A549 (cell line): Measurements from ENCODE around the gene MTCL1. TPM values are rescaled to one million over a fixed set of nuclear protein-coding genes. Genes with fewer than 3 reads are reported as not detected.

Experiments used
- ATAC-seq, 2 experiments: fragments of 200-7000 bp in 1 of 2; fragments of >200 bp in 1 of 2; cut with Nextera tagmentation in 1 of 2; cut with Tn5 transposase in 1 of 2; 3 replicates each; pipeline versions ENCODE4 v1.8.0 to v1.9.1; 2018 to 2020; ENCODE audit warnings: mild to moderate bottlenecking in 1 of 2, moderate library complexity in 1 of 2
- CTCF ChIA-PET: fragments of 300-600 bp; sonication (Branson Sonifier 250); formaldehyde crosslinking; extraction: SDS; loops from one replicate; lab custom pipeline; 2021; ENCODE audit warnings: antibody characterized with exemption, inconsistent platforms; lab: Yijun Ruan, JAX
- POLR2A ChIA-PET: fragments of 350-600 bp; formaldehyde crosslinking; extraction: SDS; loops from one replicate; lab custom pipeline; 2021; ENCODE audit warnings: antibody characterized with exemption, inconsistent platforms; lab: Yijun Ruan, JAX
- DNase-seq, 2 experiments: peaks; one replicate each; pipeline versions ENCODE4 v3.0.0 to v3.0.0-alpha.2; 2011 to 2016; ENCODE audit warnings: low read depth in 1 of 2, low spot score in 1 of 2
- FAIRE-seq: peaks from 2 replicates; lab custom pipeline; 2011; peaks lifted over from hg19 to GRCh38; lab: Jason Lieb, UNC
- H3K27ac ChIP-seq, 2 experiments: fragments of >200 bp; sonication (Bioruptor Twin); formaldehyde crosslinking; 3 replicates each; pipeline ENCODE4 v1.5.1; 2016 to 2017
- H3K4me1 ChIP-seq: fragments of >200 bp; sonication (Bioruptor Twin); formaldehyde crosslinking; 3 replicates; pipeline ENCODE4 v1.6.1; 2016
- H3K4me2 ChIP-seq: fragments of >200 bp; sonication (Bioruptor Twin); formaldehyde crosslinking; 3 replicates; pipeline ENCODE4 v1.6.1; 2016
- H3K4me3 ChIP-seq: fragments of >200 bp; sonication (Bioruptor Twin); formaldehyde crosslinking; 3 replicates; pipeline ENCODE4 v1.5.1; 2016
- H3K9me3 ChIP-seq: fragments of >200 bp; sonication (Bioruptor Twin); formaldehyde crosslinking; 3 replicates; pipeline ENCODE4 v1.6.1; 2016
- ATOH8 ChIP-seq: fragments of 250-450 bp; sonication (Bioruptor Pico); IDR thresholded peaks from 2 replicates; pipeline ENCODE4 v1.5.0; 2020; ENCODE audit warnings: low read depth, mild to moderate bottlenecking, moderate library complexity
- BCL3 ChIP-seq: fragments of >200 bp; sonication (Bioruptor Twin); formaldehyde crosslinking; IDR thresholded peaks from 3 replicates; pipeline ENCODE4 v1.6.1; 2016
- BHLHE40 ChIP-seq: IDR thresholded peaks from 2 replicates; pipeline ENCODE4 v1.6.1; 2012; ENCODE audit warnings: low read depth, low read length, inconsistent platforms
- CBX8 ChIP-seq: fragments of 200-600 bp; sonication (generic); IDR thresholded peaks from 2 replicates; pipeline ENCODE4 v1.6.1; 2016
- CEBPB ChIP-seq, 2 experiments: fragments of >200 bp in 1 of 2; sonication (Bioruptor Twin) in 1 of 2; formaldehyde crosslinking in 1 of 2; IDR thresholded peaks; 2 replicates each; pipeline ENCODE4 v1.6.1; 2012 to 2016
- CHD4 ChIP-seq: fragments of 200-600 bp; sonication (generic); IDR thresholded peaks from 2 replicates; pipeline ENCODE4 v1.6.1; 2016; ENCODE audit warnings: antibody characterized with exemption, mild to moderate bottlenecking, borderline replicate concordance
- E2F6 ChIP-seq: IDR thresholded peaks from 2 replicates; pipeline ENCODE4 v1.6.1; 2012; ENCODE audit warnings: low read depth, borderline replicate concordance
- ESRRA ChIP-seq: fragments of 150-350 bp; IDR thresholded peaks from 2 replicates; pipeline ENCODE4 v1.6.1; 2014; ENCODE audit warnings: mild to moderate bottlenecking, low read length, borderline replicate concordance
- FOSB ChIP-seq: fragments of 250-450 bp; sonication (Bioruptor Pico); IDR thresholded peaks from 2 replicates; pipeline ENCODE4 v1.5.0; 2020; ENCODE audit warnings: mild to moderate bottlenecking, moderate library complexity
- FOXS1 ChIP-seq: fragments of 250-450 bp; sonication (Bioruptor Pico); IDR thresholded peaks from 2 replicates; pipeline ENCODE4 v1.5.0; 2020; ENCODE audit warnings: mild to moderate bottlenecking, moderate library complexity
- HDAC2 ChIP-seq: fragments of 200-600 bp; sonication (generic); IDR thresholded peaks from 2 replicates; pipeline ENCODE4 v1.6.1; 2016
- HEYL ChIP-seq: fragments of 250-450 bp; sonication (Bioruptor Pico); IDR thresholded peaks from 2 replicates; pipeline ENCODE4 v1.8.0; 2021; ENCODE audit warnings: mild to moderate bottlenecking, moderate library complexity
- HOXB5 ChIP-seq: fragments of 250-450 bp; sonication (Bioruptor Pico); IDR thresholded peaks from 2 replicates; pipeline ENCODE4 v1.5.0; 2020; ENCODE audit warnings: mild to moderate bottlenecking, moderate library complexity
- JUNB ChIP-seq: fragments of >200 bp; sonication (Bioruptor Twin); formaldehyde crosslinking; IDR thresholded peaks from 2 replicates; pipeline ENCODE4 v1.6.1; 2016
- KDM5A ChIP-seq: fragments of 200-600 bp; sonication (generic); IDR thresholded peaks from 2 replicates; pipeline ENCODE4 v1.6.1; 2016; ENCODE audit warnings: antibody characterized with exemption, mild to moderate bottlenecking
- MAX ChIP-seq: IDR thresholded peaks from 2 replicates; pipeline ENCODE4 v1.6.1; 2012
- NFE2L2 ChIP-seq: fragments of 150-350 bp; conservative IDR thresholded peaks from 2 replicates; pipeline ENCODE4 v1.6.1; 2014; ENCODE audit warnings: low read length
- NR3C1 ChIP-seq: fragments of >200 bp; sonication (Bioruptor Twin); formaldehyde crosslinking; IDR thresholded peaks from 3 replicates; pipeline ENCODE4 v1.6.1; 2017
- PBX3 ChIP-seq: IDR thresholded peaks from 2 replicates; pipeline ENCODE4 v1.6.1; 2012
- PHF8 ChIP-seq: fragments of 200-600 bp; sonication (generic); IDR thresholded peaks from 2 replicates; pipeline ENCODE4 v1.6.1; 2016; ENCODE audit warnings: low read depth, mild to moderate bottlenecking, antibody characterized with exemption, moderate library complexity, borderline replicate concordance
- POLR2A ChIP-seq: IDR thresholded peaks from 2 replicates; pipeline ENCODE4 v1.6.1; 2012; ENCODE audit warnings: mild to moderate bottlenecking, low read length
- RAD21 ChIP-seq, 2 experiments: fragments of >200 bp in 1 of 2; sonication (Bioruptor Twin) in 1 of 2; formaldehyde crosslinking in 1 of 2; IDR thresholded peaks in 1 of 2; conservative IDR thresholded peaks in 1 of 2; 2 replicates in 1 of 2; 3 replicates in 1 of 2; pipeline ENCODE4 v1.6.1; 2012 to 2018; ENCODE audit warnings: inconsistent platforms in 1 of 2
- RARB ChIP-seq: fragments of 250-450 bp; sonication (Bioruptor Pico); IDR thresholded peaks from 2 replicates; pipeline ENCODE4 v1.8.0; 2021; ENCODE audit warnings: mild to moderate bottlenecking, moderate library complexity
- RCOR1 ChIP-seq: fragments of 150-350 bp; IDR thresholded peaks from 2 replicates; pipeline ENCODE4 v1.6.1; 2014; ENCODE audit warnings: antibody characterized with exemption, low read length, low read depth
- RFX5 ChIP-seq: fragments of 450-650 bp; IDR thresholded peaks from 2 replicates; pipeline ENCODE4 v1.7.1; 2014; ENCODE audit warnings: antibody characterized with exemption, mild to moderate bottlenecking, moderate library complexity
- TFCP2L1 ChIP-seq: fragments of 250-450 bp; sonication (Bioruptor Pico); IDR thresholded peaks from 2 replicates; pipeline ENCODE4 v1.5.0; 2021; ENCODE audit warnings: mild to moderate bottlenecking
- USF2 ChIP-seq: fragments of 450-650 bp; IDR thresholded peaks from 2 replicates; pipeline ENCODE4 v1.6.1; 2014; ENCODE audit warnings: antibody characterized with exemption
- WGBS: methylation state at CpG from one replicate; pipeline ENCODE4 v1.1.6; 2017; ENCODE audit errors: missing lambda C conversion rate; 5-methylcytosine and 5-hydroxymethylcytosine counted together
- polyA plus RNA-seq, 4 experiments: library from polyadenylated mRNA; depleted of rRNA in 3 of 4; stranded (reverse); fragments of >200 nt; fragmentation: RNase III in 1 of 4; extraction: RNeasy Plus Mini Kit Qiagen cat#74134 plus additional on column Dnase treatment in 1 of 4; gene quantifications; 2 replicates in 3 of 4; 3 replicates in 1 of 4; pipeline ENCODE4 v1.2.3, GENCODE V29; 2011 to 2017

MTCL1 gene
- polyA plus RNA-seq, 2 of the 4 experiments (the other 2 are of a cell fraction): 44.4 to 49.6 TPM

GRCh38 chr18:8830067-8831060 is 125.0 kb downstream of the MTCL1 start (continued):
- TF ChIP-seq MAX (no peak), BHLHE40 (no peak), RFX5 (no peak), CEBPB (IDR thresholded peaks at IDR 0.05) (no peak), POLR2A (no peak)
- TF ChIP-seq, all 56 proteins: peak for 0

- no peak overlapping the region for H3K4me2 ChIP-seq
- no peak for ATAC-seq
- TF ChIP-seq HDAC2 (no peak), FOXS1 (CRISPR knock-in tag) (no peak), FOSB (CRISPR knock-in tag) (no peak), JUNB (no peak), CHD4 (no peak), ESRRA (no peak), KDM5A (no peak), BCL3 (no peak), TFCP2L1 (CRISPR knock-in tag) (no peak), CBX8 (no peak), E2F6 (no peak), RARB (CRISPR knock-in tag) (no peak), RAD21 (conservative IDR thresholded peaks at IDR 0.05 in 1 of 2, IDR thresholded peaks at IDR 0.05 in 1 of 2) (no peak), RFX5 (no peak), USF2 (no peak)
- TF ChIP-seq, all 56 proteins: peak for 0
- Histone ChIP-seq H3K27ac (peak overlapping the region in 1 of 2 experiments; percentile 61; a peak in 2 of 6 replicates), H3K4me3 (no peak overlapping the region), H3K4me1 (peaks cover 16% of the 10 kb centered on the region; the same call in 2 of the 3 replicates), H3K9me3 (no peaks in the 10 kb centered on the region)
- WGBS: 95% methylated on average over 3 of the region's 3 CpGs
- ChIA-PET POLR2A (no interaction called here), CTCF (interaction anchor here (0.6 to 1.7 kb wide), 2 partner anchors 121 to 151 kb away, joined by 3 to 4 read pairs; no protein-coding TSS in a partner anchor)
- FAIRE-seq: no peak
- no peak for DNase-seq
Measured at GRCh38 chr18:8831112-8831511, 125.8 kb downstream of the MTCL1 start.

GRCh38 chr18:8831531-8831930 is 126.2 kb downstream of the MTCL1 start:
- ChIA-PET CTCF (interaction anchor here (1.7 kb wide), 1 partner anchor 151 kb away, joined by 4 read pairs; no protein-coding TSS in a partner anchor), POLR2A (no interaction called here)
- over 99% methylated on average over 13 of the region's 14 CpGs for WGBS
- no peak overlapping the region for H3K4me3 ChIP-seq
- peak overlapping the region in 1 of 2 experiments; percentile 24; a peak in 1 of 6 replicates for H3K27ac ChIP-seq
- no peak for ATAC-seq
- peaks cover 16% of the 10 kb centered on the region; the same call in 2 of the 3 replicates for H3K4me1 ChIP-seq
- no peak overlapping the region for H3K4me2 ChIP-seq
- no peak for FAIRE-seq
- no peaks in the 10 kb centered on the region for H3K9me3 ChIP-seq
- no peak for DNase-seq
- TF ChIP-seq HOXB5 (CRISPR knock-in tag) (no peak), BCL3 (no peak), POLR2A (no peak), USF2 (no peak), RARB (CRISPR knock-in tag) (no peak), PBX3 (no peak), NFE2L2 (no peak), ATOH8 (no peak), RCOR1 (no peak), NR3C1 (no peak), MAX (no peak), HEYL (CRISPR knock-in tag) (no peak), PHF8 (no peak)
